ENCODE measurements around the gene INTU. TPM values are rescaled to one million over a fixed set of nuclear protein-coding genes. Genes with fewer than 3 reads are reported as not detected.

INTU gene
- total and polyA plus RNA-seq, 4 donors: 0.30 to 1.7 (median 1.1) TPM

- Histone ChIP-seq H3K4me1 (ENCODE audit: control insufficient read depth in 4 of 4, insufficient read depth in 4 of 4, low read length in 3 of 4) (peaks cover 2 to 12% (median 6%) of the 10 kb centered on the region in 4 donors), H3K27ac (ENCODE audit: low read depth in 1 of 2, low read length in 2 of 2) (no peak overlapping the region), H3K9ac (ENCODE audit: low read depth in 1 of 2, low read length in 2 of 2) (no peak overlapping the region), H3K4me3 (ENCODE audit: low read depth in 1 of 3, low read length in 3 of 3) (no peak overlapping the region), H3K9me3 (ENCODE audit: control insufficient read depth in 4 of 4, low read length in 3 of 4) (no peaks in the 10 kb centered on the region), H3K36me3 (ENCODE audit: control insufficient read depth in 4 of 4, insufficient read depth in 3 of 4, low read depth in 1 of 4, low read length in 3 of 4) (no peaks in the 10 kb centered on the region), H3K27me3 (ENCODE audit: control insufficient read depth in 4 of 4, insufficient read depth in 4 of 4, low read length in 3 of 4) (no peaks in the 10 kb centered on the region)
- WGBS: 59% methylated on average over 2 of the region's 2 CpGs
- TF ChIP-seq, protein P1, sequence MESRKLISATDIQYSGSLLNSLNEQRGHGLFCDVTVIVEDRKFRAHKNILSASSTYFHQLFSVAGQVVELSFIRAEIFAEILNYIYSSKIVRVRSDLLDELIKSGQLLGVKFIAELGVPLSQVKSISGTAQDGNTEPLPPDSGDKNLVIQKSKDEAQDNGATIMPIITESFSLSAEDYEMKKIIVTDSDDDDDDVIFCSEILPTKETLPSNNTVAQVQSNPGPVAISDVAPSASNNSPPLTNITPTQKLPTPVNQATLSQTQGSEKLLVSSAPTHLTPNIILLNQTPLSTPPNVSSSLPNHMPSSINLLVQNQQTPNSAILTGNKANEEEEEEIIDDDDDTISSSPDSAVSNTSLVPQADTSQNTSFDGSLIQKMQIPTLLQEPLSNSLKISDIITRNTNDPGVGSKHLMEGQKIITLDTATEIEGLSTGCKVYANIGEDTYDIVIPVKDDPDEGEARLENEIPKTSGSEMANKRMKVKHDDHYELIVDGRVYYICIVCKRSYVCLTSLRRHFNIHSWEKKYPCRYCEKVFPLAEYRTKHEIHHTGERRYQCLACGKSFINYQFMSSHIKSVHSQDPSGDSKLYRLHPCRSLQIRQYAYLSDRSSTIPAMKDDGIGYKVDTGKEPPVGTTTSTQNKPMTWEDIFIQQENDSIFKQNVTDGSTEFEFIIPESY (IDR thresholded peaks at IDR 0.05): no peak
- TF ChIP-seq GABPA (IDR thresholded peaks at IDR 0.05 in 1 of 2, conservative IDR thresholded peaks at IDR 0.05 in 1 of 2): no peak
- TF ChIP-seq, protein P2, sequence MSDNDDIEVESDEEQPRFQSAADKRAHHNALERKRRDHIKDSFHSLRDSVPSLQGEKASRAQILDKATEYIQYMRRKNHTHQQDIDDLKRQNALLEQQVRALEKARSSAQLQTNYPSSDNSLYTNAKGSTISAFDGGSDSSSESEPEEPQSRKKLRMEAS (IDR thresholded peaks at IDR 0.05): no peak
- TF ChIP-seq EGR1 (IDR thresholded peaks at IDR 0.05; ENCODE audit: low read depth in 2 of 2): no peak
- TF ChIP-seq RAD21 (IDR thresholded peaks at IDR 0.05): no peak
- TF ChIP-seq FOXA2 (IDR thresholded peaks at IDR 0.05): no peak
- TF ChIP-seq TAF1 (conservative IDR thresholded peaks at IDR 0.05): no peak
- TF ChIP-seq YY1 (IDR thresholded peaks at IDR 0.05): no peak
- no peak for TF ChIP-seq JUND (IDR thresholded peaks at IDR 0.05)
- TF ChIP-seq NR2F2 (IDR thresholded peaks at IDR 0.05): no peak
- TF ChIP-seq CTCF (IDR thresholded peaks at IDR 0.05; ENCODE audit: low read depth, low read length, missing input control): no peak
- no peak for TF ChIP-seq SP1 (IDR thresholded peaks at IDR 0.05)
- TF ChIP-seq RXRA (IDR thresholded peaks at IDR 0.05): no peak
- TF ChIP-seq FOXA1 (IDR thresholded peaks at IDR 0.05): no peak
- TF ChIP-seq ATF3 (IDR thresholded peaks at IDR 0.05): no peak
- TF ChIP-seq HNF4G (IDR thresholded peaks at IDR 0.05): no peak
- no peak for DNase-seq (ENCODE audit: low spot score)
Measured at GRCh38 chr4:127631420-127631819, 1.3 kb upstream of the INTU start.

DNA sequence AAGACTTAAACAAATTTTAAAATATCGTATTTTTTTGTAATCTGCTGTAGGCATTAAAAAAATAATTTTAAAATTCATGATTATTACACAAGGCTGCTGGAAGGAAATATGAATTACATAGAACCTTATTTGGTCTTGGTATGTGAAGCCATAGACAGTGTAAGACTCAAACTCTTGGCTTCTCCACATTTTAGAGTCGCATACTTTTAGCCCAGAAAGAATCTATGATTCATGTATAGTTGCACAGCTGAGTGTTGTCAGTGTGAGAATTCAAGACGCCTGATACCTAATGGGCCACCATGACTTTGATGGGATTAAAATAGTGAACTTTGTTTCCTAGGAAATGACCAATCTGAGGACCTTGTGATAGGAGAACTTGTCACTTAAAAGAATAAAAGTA, 1.4 kb downstream of the INTU start:
- Histone ChIP-seq H3K27me3 (ENCODE audit: control insufficient read depth in 4 of 4, insufficient read depth in 4 of 4, low read length in 3 of 4) (no peaks in the 10 kb centered on the region), H3K9me3 (ENCODE audit: control insufficient read depth in 4 of 4, low read length in 3 of 4) (no peaks in the 10 kb centered on the region), H3K9ac (ENCODE audit: low read depth in 1 of 2, low read length in 2 of 2) (no peak overlapping the region), H3K36me3 (ENCODE audit: control insufficient read depth in 4 of 4, insufficient read depth in 3 of 4, low read depth in 1 of 4, low read length in 3 of 4) (no peaks in the 10 kb centered on the region), H3K4me3 (ENCODE audit: low read depth in 1 of 3, low read length in 3 of 3) (no peak overlapping the region), H3K4me1 (ENCODE audit: control insufficient read depth in 4 of 4, insufficient read depth in 4 of 4, low read length in 3 of 4) (peaks cover 2 to 12% (median 6%) of the 10 kb centered on the region in 4 donors), H3K27ac (ENCODE audit: low read depth in 1 of 2, low read length in 2 of 2) (no peak overlapping the region)
- 89% methylated on average over 3 of the region's 3 CpGs for WGBS
- DNase-seq (ENCODE audit: low spot score): no peak
- TF ChIP-seq YY1 (IDR thresholded peaks at IDR 0.05) (no peak), FOXA2 (IDR thresholded peaks at IDR 0.05) (no peak), REST (IDR thresholded peaks at IDR 0.05) (no peak), RXRA (IDR thresholded peaks at IDR 0.05) (no peak), NR2F2 (IDR thresholded peaks at IDR 0.05) (no peak), JUND (IDR thresholded peaks at IDR 0.05) (no peak), HNF4A (conservative IDR thresholded peaks at IDR 0.05) (no peak), TAF1 (conservative IDR thresholded peaks at IDR 0.05) (no peak), HNF4G (IDR thresholded peaks at IDR 0.05) (no peak), CTCF (IDR thresholded peaks at IDR 0.05; ENCODE audit: low read depth, low read length, missing input control) (no peak), GABPA (IDR thresholded peaks at IDR 0.05 in 1 of 2, conservative IDR thresholded peaks at IDR 0.05 in 1 of 2) (no peak), RAD21 (IDR thresholded peaks at IDR 0.05) (no peak), EGR1 (IDR thresholded peaks at IDR 0.05; ENCODE audit: low read depth in 2 of 2) (no peak), FOXA1 (IDR thresholded peaks at IDR 0.05) (no peak), SP1 (IDR thresholded peaks at IDR 0.05) (no peak)
- TF ChIP-seq, protein P2 (IDR thresholded peaks at IDR 0.05): no peak
